Germinal center (tissue), 1 donor: ENCODE data around the gene SFT2D2.
A peak's percentile ranks its signal among the peaks of the same experiment; 100 is the strongest.

Experiments
- DNase-seq: peaks from one replicate; pipeline ENCODE4 v3.0.0; 2012; ENCODE audit warnings: mixed read lengths, low spot score

The SFT2D2 gene

GRCh38 chr1:168223681-168224540 is 1.9 kb upstream of the SFT2D2 start:
- no peak for DNase-seq

- DNase-seq, result no peak
Observed at GRCh38 chr1:168224991-168225390, 813 bp upstream of the SFT2D2 start.

GRCh38 chr1:168227620-168228019 is 1.8 kb downstream of the SFT2D2 start:
- DNase-seq, result no peak

- no peak for DNase-seq
Observed at GRCh38 chr1:168229893-168230292, 4.1 kb downstream of the SFT2D2 start.

- no peak for DNase-seq
Observed at GRCh38 chr1:168230709-168231108, 4.9 kb downstream of the SFT2D2 start.

GRCh38 chr1:168234846-168235547 is 9.2 kb downstream of the SFT2D2 start:
- DNase-seq, result peak; percentile 70

- no peak for DNase-seq
Observed at GRCh38 chr1:168235548-168235885, 9.7 kb downstream of the SFT2D2 start.

GRCh38 chr1:168235937-168236336 is 10.1 kb downstream of the SFT2D2 start:
- DNase-seq, result no peak

GRCh38 chr1:168236836-168237611 is 11.2 kb downstream of the SFT2D2 start:
- DNase-seq, result no peak

- no peak for DNase-seq
Observed at GRCh38 chr1:168243198-168243597, 17.4 kb downstream of the SFT2D2 start.

GRCh38 chr1:168243636-168244212 is 17.9 kb downstream of the SFT2D2 start:
- DNase-seq, result no peak

GRCh38 chr1:168245042-168245441 is 19.2 kb downstream of the SFT2D2 start:
- DNase-seq, result no peak

- no peak for DNase-seq
Observed at GRCh38 chr1:168246506-168246905, 20.7 kb downstream of the SFT2D2 start.

- no peak for DNase-seq
Observed at GRCh38 chr1:168252204-168252733, 26.5 kb downstream of the SFT2D2 start.

- no peak for DNase-seq
Observed at GRCh38 chr1:168256164-168256563, 30.4 kb downstream of the SFT2D2 start.

- no peak for DNase-seq
Observed at GRCh38 chr1:168257397-168257796, 31.6 kb downstream of the SFT2D2 start.

- DNase-seq, result no peak
Observed at GRCh38 chr1:168259567-168259966, 33.8 kb downstream of the SFT2D2 start.

- no peak for DNase-seq
Observed at GRCh38 chr1:168260393-168260792, 34.6 kb downstream of the SFT2D2 start.

GRCh38 chr1:168261390-168261789 is 35.6 kb downstream of the SFT2D2 start:
- no peak for DNase-seq

GRCh38 chr1:168263130-168263529 is 37.3 kb downstream of the SFT2D2 start:
- DNase-seq, result no peak

- no peak for DNase-seq
Observed at GRCh38 chr1:168264296-168264695, 38.5 kb downstream of the SFT2D2 start.

- no peak for DNase-seq
Observed at GRCh38 chr1:168265596-168265995, 39.8 kb downstream of the SFT2D2 start.
